K562 (cell line): ENCODE data around the gene MEAF6. TPM values are rescaled to one million over a fixed set of nuclear protein-coding genes. Genes with fewer than 3 reads are reported as not detected.
A peak's percentile ranks its signal among the peaks of the same experiment; 100 is the strongest.

Experiments used
- BCOR ChIP-seq: fragments of 450-650 bp; IDR thresholded peaks from 2 replicates; pipeline ENCODE4 v1.6.1; 2016
- CBX2 ChIP-seq: fragments of 200-600 bp; sonication (generic); IDR thresholded peaks from one replicate; pipeline ENCODE4 v1.6.1; 2012; ENCODE audit warnings: mild to moderate bottlenecking, low read length, inconsistent platforms; ENCODE audit not compliant: insufficient read depth, poor library complexity, severe bottlenecking
- EGR1 ChIP-seq: fragments of 450-650 bp; conservative IDR thresholded peaks from 2 replicates; pipeline ENCODE4 v1.6.1; 2017; ENCODE audit warnings: mild to moderate bottlenecking
- ETS2 ChIP-seq: IDR thresholded peaks from 2 replicates; pipeline ENCODE4 v1.6.1; 2016; ENCODE audit warnings: borderline replicate concordance, missing genetic modification characterization, mild to moderate bottlenecking, moderate library complexity, missing compliant biosample characterization; ENCODE audit not compliant: poor library complexity, severe bottlenecking
- MAFF ChIP-seq: IDR thresholded peaks from 2 replicates; pipeline ENCODE4 v1.6.1; 2012; ENCODE audit warnings: low read length, improper control_type of control experiment
- MEF2A ChIP-seq: IDR thresholded peaks from 2 replicates; pipeline ENCODE4 v1.6.1; 2011; ENCODE audit warnings: low read depth, mild to moderate bottlenecking, low read length, moderate library complexity; ENCODE audit not compliant: control insufficient read depth
- ZNF79 ChIP-seq: fragments of 250-450 bp; sonication (Bioruptor Pico); IDR thresholded peaks from 2 replicates; pipeline ENCODE4 v1.4.0; 2020; ENCODE audit warnings: low read depth, mild to moderate bottlenecking, moderate library complexity
- polyA plus RNA-seq, 8 experiments: library from polyadenylated mRNA; depleted of rRNA in 4 of 8; stranded (reverse) in 5 of 8; unstranded in 3 of 8; fragments of >200 nt; fragmentation: Nextera tagmentation in 2 of 8; fragmentation: Illumina TruSeq in 1 of 8; extraction: Ambion mirVana in 2 of 8; extraction: Trizol in 1 of 8; gene quantifications; 2 replicates each; pipeline versions ENCODE4 v1.2.1 to v1.2.3, GENCODE V29; 2011 to 2014; ENCODE audit warnings: inconsistent platforms in 1 of 8, missing spikeins in 1 of 8
- total RNA-seq, 7 experiments: library from RNA; depleted of rRNA in 6 of 7; stranded (reverse); fragments of >200 nt in 6 of 7; fragmentation: Illumina TruSeq in 2 of 7; extraction: Trizol in 2 of 7; gene quantifications; 2 replicates each; pipeline versions ENCODE4 v1.2.1 to v1.2.3, GENCODE V29; 2011 to 2021; ENCODE audit warnings: low replicate concordance in 1 of 7
- TF ChIP-seq, protein P1 (sequence below): IDR thresholded peaks from 3 replicates; pipeline ENCODE4 v1.6.1; 2011; ENCODE audit warnings: borderline replicate concordance, mild to moderate bottlenecking; ENCODE audit not compliant: insufficient read length, insufficient read depth
- TF ChIP-seq, protein P2 (sequence below): fragments of 250-450 bp; sonication (Bioruptor Pico); IDR thresholded peaks from 2 replicates; pipeline ENCODE4 v1.4.0; 2020; ENCODE audit warnings: mild to moderate bottlenecking, moderate library complexity, borderline replicate concordance
- TF ChIP-seq, protein P3 (sequence below): sonication (generic); formaldehyde crosslinking; IDR thresholded peaks from 2 replicates; pipeline ENCODE4 v1.8.0; 2022; ENCODE audit warnings: mild to moderate bottlenecking, missing genetic modification reagents

The MEAF6 gene
- total and polyA plus RNA-seq, 9 of the 15 experiments (the other 6 are each of a cell fraction or from before 2014, with no cell fraction given) = 55.0 to 151 (median 92.3) TPM

DNA sequence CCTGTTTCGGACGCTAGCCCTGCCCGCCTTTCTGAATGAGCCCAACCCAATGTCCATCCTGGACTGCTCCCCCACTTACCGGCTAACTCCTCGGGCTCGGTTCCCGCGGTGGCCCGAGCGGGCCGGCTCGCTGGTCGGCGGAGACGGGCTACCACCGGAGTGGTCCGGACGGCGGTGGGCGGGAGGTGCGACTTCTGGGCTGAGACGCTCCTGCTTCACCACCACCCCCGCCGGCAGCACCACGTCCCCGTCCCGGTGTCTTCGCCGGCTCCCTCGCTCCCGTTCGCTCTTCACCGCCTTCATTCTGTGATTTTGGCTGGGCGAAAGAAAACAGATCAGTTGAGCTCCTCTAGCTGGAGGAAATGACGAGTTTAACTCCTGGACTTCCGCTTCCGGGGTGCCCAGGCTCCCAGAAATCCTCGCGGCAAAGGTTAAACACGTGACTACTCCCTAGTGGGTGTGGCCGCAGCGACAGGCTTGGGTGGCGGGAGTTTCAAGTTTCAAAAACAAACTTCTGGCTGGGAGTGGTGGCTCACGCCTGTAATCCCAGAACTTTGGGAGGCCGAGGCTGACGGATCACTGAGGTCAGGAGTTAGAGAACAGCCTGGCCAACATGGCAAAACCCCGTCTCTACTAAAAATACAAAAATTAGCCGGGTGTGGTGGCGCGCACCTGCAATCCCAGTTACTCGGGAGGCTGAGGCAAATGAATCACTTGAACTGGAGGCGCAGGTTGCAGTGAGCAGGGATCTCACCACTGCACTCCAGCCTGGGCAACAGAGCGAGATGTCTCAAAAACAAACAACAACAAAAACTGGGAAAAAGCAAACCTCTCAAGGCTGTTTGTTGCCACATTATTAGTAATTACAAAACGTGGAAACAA lies 39.6 kb upstream of the MEAF6 start, which contains the start of gene SNIP1 (continued):
- TF ChIP-seq, protein P1, sequence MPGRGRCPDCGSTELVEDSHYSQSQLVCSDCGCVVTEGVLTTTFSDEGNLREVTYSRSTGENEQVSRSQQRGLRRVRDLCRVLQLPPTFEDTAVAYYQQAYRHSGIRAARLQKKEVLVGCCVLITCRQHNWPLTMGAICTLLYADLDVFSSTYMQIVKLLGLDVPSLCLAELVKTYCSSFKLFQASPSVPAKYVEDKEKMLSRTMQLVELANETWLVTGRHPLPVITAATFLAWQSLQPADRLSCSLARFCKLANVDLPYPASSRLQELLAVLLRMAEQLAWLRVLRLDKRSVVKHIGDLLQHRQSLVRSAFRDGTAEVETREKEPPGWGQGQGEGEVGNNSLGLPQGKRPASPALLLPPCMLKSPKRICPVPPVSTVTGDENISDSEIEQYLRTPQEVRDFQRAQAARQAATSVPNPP = no peak
- no peak for TF ChIP-seq CBX2
- TF ChIP-seq, protein P2, sequence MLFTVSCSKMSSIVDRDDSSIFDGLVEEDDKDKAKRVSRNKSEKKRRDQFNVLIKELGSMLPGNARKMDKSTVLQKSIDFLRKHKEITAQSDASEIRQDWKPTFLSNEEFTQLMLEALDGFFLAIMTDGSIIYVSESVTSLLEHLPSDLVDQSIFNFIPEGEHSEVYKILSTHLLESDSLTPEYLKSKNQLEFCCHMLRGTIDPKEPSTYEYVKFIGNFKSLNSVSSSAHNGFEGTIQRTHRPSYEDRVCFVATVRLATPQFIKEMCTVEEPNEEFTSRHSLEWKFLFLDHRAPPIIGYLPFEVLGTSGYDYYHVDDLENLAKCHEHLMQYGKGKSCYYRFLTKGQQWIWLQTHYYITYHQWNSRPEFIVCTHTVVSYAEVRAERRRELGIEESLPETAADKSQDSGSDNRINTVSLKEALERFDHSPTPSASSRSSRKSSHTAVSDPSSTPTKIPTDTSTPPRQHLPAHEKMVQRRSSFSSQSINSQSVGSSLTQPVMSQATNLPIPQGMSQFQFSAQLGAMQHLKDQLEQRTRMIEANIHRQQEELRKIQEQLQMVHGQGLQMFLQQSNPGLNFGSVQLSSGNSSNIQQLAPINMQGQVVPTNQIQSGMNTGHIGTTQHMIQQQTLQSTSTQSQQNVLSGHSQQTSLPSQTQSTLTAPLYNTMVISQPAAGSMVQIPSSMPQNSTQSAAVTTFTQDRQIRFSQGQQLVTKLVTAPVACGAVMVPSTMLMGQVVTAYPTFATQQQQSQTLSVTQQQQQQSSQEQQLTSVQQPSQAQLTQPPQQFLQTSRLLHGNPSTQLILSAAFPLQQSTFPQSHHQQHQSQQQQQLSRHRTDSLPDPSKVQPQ (CRISPR knock-in tag) = no peak
- no peak for TF ChIP-seq MEF2A
- peak; percentile 36 for TF ChIP-seq EGR1
- no peak for TF ChIP-seq ZNF79
- TF ChIP-seq, protein P3, sequence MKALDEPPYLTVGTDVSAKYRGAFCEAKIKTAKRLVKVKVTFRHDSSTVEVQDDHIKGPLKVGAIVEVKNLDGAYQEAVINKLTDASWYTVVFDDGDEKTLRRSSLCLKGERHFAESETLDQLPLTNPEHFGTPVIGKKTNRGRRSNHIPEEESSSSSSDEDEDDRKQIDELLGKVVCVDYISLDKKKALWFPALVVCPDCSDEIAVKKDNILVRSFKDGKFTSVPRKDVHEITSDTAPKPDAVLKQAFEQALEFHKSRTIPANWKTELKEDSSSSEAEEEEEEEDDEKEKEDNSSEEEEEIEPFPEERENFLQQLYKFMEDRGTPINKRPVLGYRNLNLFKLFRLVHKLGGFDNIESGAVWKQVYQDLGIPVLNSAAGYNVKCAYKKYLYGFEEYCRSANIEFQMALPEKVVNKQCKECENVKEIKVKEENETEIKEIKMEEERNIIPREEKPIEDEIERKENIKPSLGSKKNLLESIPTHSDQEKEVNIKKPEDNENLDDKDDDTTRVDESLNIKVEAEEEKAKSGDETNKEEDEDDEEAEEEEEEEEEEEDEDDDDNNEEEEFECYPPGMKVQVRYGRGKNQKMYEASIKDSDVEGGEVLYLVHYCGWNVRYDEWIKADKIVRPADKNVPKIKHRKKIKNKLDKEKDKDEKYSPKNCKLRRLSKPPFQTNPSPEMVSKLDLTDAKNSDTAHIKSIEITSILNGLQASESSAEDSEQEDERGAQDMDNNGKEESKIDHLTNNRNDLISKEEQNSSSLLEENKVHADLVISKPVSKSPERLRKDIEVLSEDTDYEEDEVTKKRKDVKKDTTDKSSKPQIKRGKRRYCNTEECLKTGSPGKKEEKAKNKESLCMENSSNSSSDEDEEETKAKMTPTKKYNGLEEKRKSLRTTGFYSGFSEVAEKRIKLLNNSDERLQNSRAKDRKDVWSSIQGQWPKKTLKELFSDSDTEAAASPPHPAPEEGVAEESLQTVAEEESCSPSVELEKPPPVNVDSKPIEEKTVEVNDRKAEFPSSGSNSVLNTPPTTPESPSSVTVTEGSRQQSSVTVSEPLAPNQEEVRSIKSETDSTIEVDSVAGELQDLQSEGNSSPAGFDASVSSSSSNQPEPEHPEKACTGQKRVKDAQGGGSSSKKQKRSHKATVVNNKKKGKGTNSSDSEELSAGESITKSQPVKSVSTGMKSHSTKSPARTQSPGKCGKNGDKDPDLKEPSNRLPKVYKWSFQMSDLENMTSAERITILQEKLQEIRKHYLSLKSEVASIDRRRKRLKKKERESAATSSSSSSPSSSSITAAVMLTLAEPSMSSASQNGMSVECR (CRISPR knock-in tag) = peak; percentile 71; the same call in 1 of the 2 replicates
- no peak for TF ChIP-seq ETS2 (tag)
- TF ChIP-seq MAFF = no peak
- TF ChIP-seq BCOR = peak; percentile 100
